HCT116 (cell line): Measurements from ENCODE around the gene SETD2. TPM values are rescaled to one million over a fixed set of nuclear protein-coding genes. Genes with fewer than 3 reads are reported as not detected.

Experiments
- ATAC-seq: fragments of 200-7000 bp; cut with Tn5 transposase; 2 replicates; pipeline ENCODE4 v1.9.1; 2020; ENCODE audit warnings: mild to moderate bottlenecking, moderate library complexity
- BruUV-seq: library from RNA; stranded (reverse); fragments of 400-500 nt; replicated peaks from 2 replicates; lab custom pipeline; 2021; lab: Mats Ljungman, UMichigan
- CTCF ChIA-PET: fragments of 300-600 bp; sonication (Branson Sonifier 250); formaldehyde crosslinking; loops from one replicate; lab custom pipeline; 2021; ENCODE audit warnings: antibody characterized with exemption; lab: Charles Lee
- POLR2A ChIA-PET: fragments of 300-600, 350-600 bp; sonication (Branson Sonifier 250); formaldehyde crosslinking; loops from one replicate; lab custom pipeline; 2021; ENCODE audit warnings: antibody characterized with exemption; lab: Charles Lee
- RAD21 ChIA-PET, 2 experiments: fragments of 300-600 bp; sonication (Branson Sonifier 250); formaldehyde crosslinking; loops; one replicate each; lab custom pipeline; 2023; ENCODE audit warnings: low total read pairs in 2 of 2; ENCODE audit not compliant: uncharacterized antibody in 2 of 2, unreplicated experiment in 2 of 2, low non-redundant PET in 1 of 2; lab: Charles Lee
- DNase-seq: peaks from one replicate; pipeline ENCODE4 v3.0.0-alpha.2; 2010; ENCODE audit warnings: low read depth, low spot score
- H2AFZ ChIP-seq: fragments of 200-600 bp; shearing (Covaris generic), sonication (generic); 2 replicates; pipeline ENCODE4 v1.6.1; 2017; ENCODE audit warnings: low read depth, mixed run types, mixed read lengths, antibody characterized with exemption, low read length; ENCODE audit not compliant: poor library complexity, severe bottlenecking
- H3K27ac ChIP-seq: 2 replicates; pipeline ENCODE4 v1.5.1; 2012; ENCODE audit warnings: low read depth, low read length
- H3K27me3 ChIP-seq: fragments of 200-600 bp; sonication (generic); 2 replicates; pipeline ENCODE4 v1.6.1; 2016; ENCODE audit warnings: mixed run types, low read length, mixed read lengths; ENCODE audit not compliant: insufficient read depth
- H3K36me3 ChIP-seq, 2 experiments: fragments of 200-500 bp in 1 of 2; fragments of 200-600 bp in 1 of 2; sonication (Bioruptor generic) in 1 of 2; sonication (generic) in 1 of 2; 2 replicates each; pipeline versions ENCODE4 v1.5.1 to v1.6.1; 2014 to 2016; ENCODE audit warnings: low read length in 2 of 2, inconsistent platforms in 1 of 2, mixed read lengths in 1 of 2, mixed run types in 1 of 2; ENCODE audit not compliant: insufficient read depth in 2 of 2, control insufficient read depth in 1 of 2
- H3K4me1 ChIP-seq, 2 experiments: fragments of 200-600 bp in 1 of 2; sonication (generic) in 1 of 2; 2 replicates each; pipeline versions ENCODE4 v1.5.1 to v1.6.1; 2012 to 2017; ENCODE audit warnings: low read length in 2 of 2, inconsistent platforms in 1 of 2, mild to moderate bottlenecking in 1 of 2, mixed read lengths in 1 of 2, mixed run types in 1 of 2, moderate library complexity in 1 of 2; ENCODE audit not compliant: insufficient read depth in 2 of 2, control insufficient read depth in 1 of 2
- H3K4me2 ChIP-seq: fragments of 200-600 bp; sonication (generic); 2 replicates; pipeline ENCODE4 v1.6.1; 2017; ENCODE audit warnings: mixed run types, low read length, mixed read lengths
- H3K4me3 ChIP-seq, 2 experiments: fragments of 200-600 bp in 1 of 2; sonication (generic) in 1 of 2; replicated peaks in 1 of 2; 2 replicates each; pipeline ENCODE4 v1.5.1; 2011 to 2016; ENCODE audit warnings: low read length in 2 of 2, control low read depth in 1 of 2, low read depth in 1 of 2, mild to moderate bottlenecking in 1 of 2, mixed read lengths in 1 of 2, mixed run types in 1 of 2
- H3K79me2 ChIP-seq: fragments of 200-600 bp; sonication (generic); 2 replicates; pipeline ENCODE4 v1.6.1; 2017; ENCODE audit warnings: mild to moderate bottlenecking, mixed run types, low read length, moderate library complexity, mixed read lengths; ENCODE audit not compliant: insufficient read depth
- H3K9ac ChIP-seq: fragments of 200-600 bp; sonication (generic); 2 replicates; pipeline ENCODE4 v1.6.1; 2016; ENCODE audit warnings: low read length, mixed read lengths
- H3K9me2 ChIP-seq: fragments of 200-600 bp; sonication (generic), shearing (Covaris generic); 2 replicates; pipeline ENCODE4 v1.6.1; 2017; ENCODE audit warnings: mixed run types, mild to moderate bottlenecking, moderate library complexity; ENCODE audit not compliant: insufficient read depth
- H3K9me3 ChIP-seq, 2 experiments: fragments of 200-500 bp in 1 of 2; fragments of 200-600 bp in 1 of 2; sonication (Bioruptor generic) in 1 of 2; sonication (generic) in 1 of 2; 2 replicates each; pipeline ENCODE4 v1.6.1; 2014 to 2017; ENCODE audit warnings: low read length in 2 of 2, mixed read lengths in 2 of 2, inconsistent platforms in 1 of 2, low read depth in 1 of 2, mild to moderate bottlenecking in 1 of 2, mixed run types in 1 of 2, moderate library complexity in 1 of 2; ENCODE audit not compliant: control insufficient read depth in 1 of 2, insufficient read depth in 1 of 2
- H4K20me1 ChIP-seq: fragments of 200-600 bp; sonication (generic), shearing (Covaris generic); 2 replicates; pipeline ENCODE4 v1.6.1; 2017; ENCODE audit warnings: mixed run types, mild to moderate bottlenecking, moderate library complexity; ENCODE audit not compliant: insufficient read depth
- CBX3 ChIP-seq: IDR thresholded peaks from 2 replicates; pipeline ENCODE4 v1.6.1; 2012; ENCODE audit warnings: low read depth
- CEBPB ChIP-seq: IDR thresholded peaks from 2 replicates; pipeline ENCODE4 v1.6.1; 2012; ENCODE audit warnings: low read depth
- EGR1 ChIP-seq: IDR thresholded peaks from 2 replicates; pipeline ENCODE4 v1.6.1; 2012; ENCODE audit warnings: low read depth
- ELF1 ChIP-seq: IDR thresholded peaks from 2 replicates; pipeline ENCODE4 v1.6.1; 2012; ENCODE audit warnings: low read depth, borderline replicate concordance
- EZH2 ChIP-seq: fragments of 200-600 bp; sonication (generic); IDR thresholded peaks from 2 replicates; pipeline ENCODE4 v1.6.1; 2017; ENCODE audit warnings: antibody characterized with exemption, mixed run types
- EZH2phosphoT487 ChIP-seq: fragments of 200-600 bp; IDR thresholded peaks from 2 replicates; pipeline ENCODE4 v1.6.1; 2018; ENCODE audit warnings: antibody characterized with exemption, borderline replicate concordance
- FOSL1 ChIP-seq: IDR thresholded peaks from 2 replicates; pipeline ENCODE4 v1.6.1; 2012; ENCODE audit warnings: low read depth
- POLR2A ChIP-seq: IDR thresholded peaks from 2 replicates; pipeline ENCODE4 v1.7.0; 2011; ENCODE audit warnings: borderline replicate concordance; ENCODE audit not compliant: insufficient read depth, insufficient read length; ENCODE audit errors: extremely low read depth
- RAD21 ChIP-seq: IDR thresholded peaks from 2 replicates; pipeline ENCODE4 v1.6.1; 2012; ENCODE audit warnings: low read depth, mild to moderate bottlenecking
- SIN3A ChIP-seq: IDR thresholded peaks from 2 replicates; pipeline ENCODE4 v1.6.1; 2012; ENCODE audit warnings: low read depth
- YY1 ChIP-seq: IDR thresholded peaks from 2 replicates; pipeline ENCODE4 v1.6.1; 2011; ENCODE audit warnings: low read length, low read depth, moderate library complexity, mild to moderate bottlenecking; ENCODE audit not compliant: insufficient replicate concordance; ENCODE audit errors: extremely low read depth
- ZFX ChIP-seq: fragments of 450-650 bp; IDR thresholded peaks from 2 replicates; pipeline ENCODE4 v1.6.1; 2017
- ZNF274 ChIP-seq: fragments of 200-500 bp; sonication (Bioruptor generic); IDR thresholded peaks from 2 replicates; pipeline ENCODE4 v1.6.1; 2014; ENCODE audit warnings: mild to moderate bottlenecking, low read depth, low read length, inconsistent platforms
- intact Hi-C: fragments of 100-400 bp; cut with micrococcal nuclease; formaldehyde crosslinking; loops from 2 replicates; pipeline ENCODE4 v1.10.0; 2022
- total RNA-seq: library from RNA; stranded (reverse); gene quantifications from one replicate; pipeline ENCODE4 v1.2.1, GENCODE V29; 2021; ENCODE audit not compliant: unreplicated experiment
- TF ChIP-seq, protein P1 (sequence below), 3 experiments: fragments of 200-600 bp in 1 of 3; sonication (generic) in 1 of 3; IDR thresholded peaks in 2 of 3; conservative IDR thresholded peaks in 1 of 3; 2 replicates each; pipeline ENCODE4 v1.5.1; 2012 to 2017; ENCODE audit warnings: low read depth in 2 of 3, low read length in 2 of 3, antibody characterized with exemption in 1 of 3, borderline replicate concordance in 1 of 3, control low read depth in 1 of 3, mild to moderate bottlenecking in 1 of 3, mixed read lengths in 1 of 3, mixed run types in 1 of 3, moderate library complexity in 1 of 3; ENCODE audit not compliant: insufficient read depth in 1 of 3
- TF ChIP-seq, protein P2 (sequence below): IDR thresholded peaks from 2 replicates; pipeline ENCODE4 v1.6.1; 2012
- TF ChIP-seq, protein P3 (sequence below): IDR thresholded peaks from 2 replicates; pipeline ENCODE4 v1.6.1; 2012

Gene SETD2
- total RNA-seq, 1 experiment from 2014 or later = 33.0 TPM

DNA sequence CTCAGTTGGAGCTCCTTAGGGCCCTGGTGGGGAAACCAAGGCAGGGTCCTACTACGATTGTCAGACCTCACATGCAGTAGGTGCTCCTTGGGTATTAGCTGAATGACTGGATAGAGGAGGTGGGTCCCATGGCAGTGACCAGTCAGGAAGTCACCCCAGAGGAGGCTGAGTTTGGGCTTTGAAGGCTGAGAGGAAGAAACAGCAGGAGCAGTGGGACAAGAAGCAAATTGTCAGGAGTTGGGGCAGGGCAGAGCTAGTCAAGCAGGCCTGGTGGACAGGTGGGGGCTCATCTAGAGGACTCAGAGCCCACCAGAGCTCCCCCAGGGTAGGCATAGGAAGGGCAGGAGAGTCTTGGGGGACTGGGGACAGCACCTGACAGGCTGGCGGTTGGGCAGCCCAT lies 181.4 kb downstream of the SETD2 start:
- Histone ChIP-seq H3K36me3 (no peaks in the 10 kb centered on the region), H3K4me2 (0 out of 2 replicates have a peak overlapping the region, but pooled peaks have one; percentile 55), H3K4me1 (peaks cover 23 to 48% of the 10 kb centered on the region in 2 experiments), H3K27ac (no peak overlapping the region), H3K4me3 (no peak overlapping the region), H3K9me2 (no peaks in the 10 kb centered on the region), H3K9me3 (no peaks in the 10 kb centered on the region), H3K9ac (no peak overlapping the region), H3K27me3 (no peaks in the 10 kb centered on the region), H2AFZ (no peak overlapping the region), H4K20me1 (no peaks in the 10 kb centered on the region), H3K79me2 (peaks cover 56% of the 10 kb centered on the region)
- no peak for ATAC-seq
- no peak for DNase-seq
- ChIA-PET RAD21 (no interaction called here), POLR2A (no interaction called here), CTCF (no interaction called here)
- TF ChIP-seq, protein P1, sequence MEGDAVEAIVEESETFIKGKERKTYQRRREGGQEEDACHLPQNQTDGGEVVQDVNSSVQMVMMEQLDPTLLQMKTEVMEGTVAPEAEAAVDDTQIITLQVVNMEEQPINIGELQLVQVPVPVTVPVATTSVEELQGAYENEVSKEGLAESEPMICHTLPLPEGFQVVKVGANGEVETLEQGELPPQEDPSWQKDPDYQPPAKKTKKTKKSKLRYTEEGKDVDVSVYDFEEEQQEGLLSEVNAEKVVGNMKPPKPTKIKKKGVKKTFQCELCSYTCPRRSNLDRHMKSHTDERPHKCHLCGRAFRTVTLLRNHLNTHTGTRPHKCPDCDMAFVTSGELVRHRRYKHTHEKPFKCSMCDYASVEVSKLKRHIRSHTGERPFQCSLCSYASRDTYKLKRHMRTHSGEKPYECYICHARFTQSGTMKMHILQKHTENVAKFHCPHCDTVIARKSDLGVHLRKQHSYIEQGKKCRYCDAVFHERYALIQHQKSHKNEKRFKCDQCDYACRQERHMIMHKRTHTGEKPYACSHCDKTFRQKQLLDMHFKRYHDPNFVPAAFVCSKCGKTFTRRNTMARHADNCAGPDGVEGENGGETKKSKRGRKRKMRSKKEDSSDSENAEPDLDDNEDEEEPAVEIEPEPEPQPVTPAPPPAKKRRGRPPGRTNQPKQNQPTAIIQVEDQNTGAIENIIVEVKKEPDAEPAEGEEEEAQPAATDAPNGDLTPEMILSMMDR (IDR thresholded peaks at IDR 0.05 in 2 of 3, conservative IDR thresholded peaks at IDR 0.05 in 1 of 3; ENCODE audit: borderline replicate concordance in 1 of 3, insufficient read depth in 1 of 3, low read depth in 2 of 3, low read length in 2 of 3) = no peak
- no peak for TF ChIP-seq EZH2
- TF ChIP-seq ZNF274 = no peak
- no peak for TF ChIP-seq CBX3
- TF ChIP-seq FOSL1 = no peak
- TF ChIP-seq SIN3A = no peak
- no peak for TF ChIP-seq RAD21
- TF ChIP-seq, protein P2, sequence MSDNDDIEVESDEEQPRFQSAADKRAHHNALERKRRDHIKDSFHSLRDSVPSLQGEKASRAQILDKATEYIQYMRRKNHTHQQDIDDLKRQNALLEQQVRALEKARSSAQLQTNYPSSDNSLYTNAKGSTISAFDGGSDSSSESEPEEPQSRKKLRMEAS = no peak
- no peak for TF ChIP-seq EGR1
- TF ChIP-seq CEBPB = no peak
- TF ChIP-seq POLR2A = no peak
- TF ChIP-seq YY1 = no peak
- TF ChIP-seq, protein P3, sequence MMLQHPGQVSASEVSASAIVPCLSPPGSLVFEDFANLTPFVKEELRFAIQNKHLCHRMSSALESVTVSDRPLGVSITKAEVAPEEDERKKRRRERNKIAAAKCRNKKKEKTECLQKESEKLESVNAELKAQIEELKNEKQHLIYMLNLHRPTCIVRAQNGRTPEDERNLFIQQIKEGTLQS = no peak
- no peak for TF ChIP-seq ELF1
- no peak for TF ChIP-seq ZFX
- no peak for TF ChIP-seq EZH2phosphoT487
- TSS peak; percentile 26 for BruUV-seq
- intact Hi-C loops = no loop called here
